T-helper 1 cell treated with Interleukin-12 subunit alpha and Interleukin-12 subunit beta and Interleukin-4 antibody, amounts not matched to agents 30 μg/mL and 1 μg/mL, for 36 hours (primary cell): Measurements from ENCODE around the gene BACH2.
A peak's percentile ranks its signal among the peaks of the same experiment; 100 is the strongest.
"Not testable (repeated sequence)": the region's sequence is repeated elsewhere in the genome, so short reads cannot be mapped to it uniquely, and the experiment has no call there.

Experiments
- H3K27ac Mint-ChIP-seq: one replicate; pipeline ENCODE4 v1.8.0; 2021; ENCODE audit warnings: mild to moderate bottlenecking, mixed read lengths
- H3K27me3 Mint-ChIP-seq: one replicate; pipeline ENCODE4 v1.8.0; 2021; ENCODE audit warnings: low read depth, mixed read lengths
- H3K36me3 Mint-ChIP-seq: one replicate; pipeline ENCODE4 v1.8.0; 2021; ENCODE audit warnings: low read depth, mixed read lengths
- H3K4me1 Mint-ChIP-seq: one replicate; pipeline ENCODE4 v1.8.0; 2021; ENCODE audit warnings: low read depth, mixed read lengths
- H3K4me3 Mint-ChIP-seq: one replicate; pipeline ENCODE4 v1.8.0; 2021; ENCODE audit warnings: mild to moderate bottlenecking, moderate library complexity, mixed read lengths
- H3K9me3 Mint-ChIP-seq: one replicate; pipeline ENCODE4 v1.8.0; 2021; ENCODE audit warnings: mixed read lengths

The BACH2 gene

GRCh38 chr6:89927264-89927663 lies 369.4 kb downstream of the BACH2 start:
- Mint-ChIP-seq H3K4me1 (peaks cover 16% of the 10 kb centered on the region), H3K36me3 (peaks cover 16% of the 10 kb centered on the region), H3K9me3 (no peaks in the 10 kb centered on the region), H3K4me3 (no peak overlapping the region), H3K27me3 (no peaks in the 10 kb centered on the region), H3K27ac (no peak overlapping the region)

- Mint-ChIP-seq H3K9me3 (no peaks in the 10 kb centered on the region), H3K27ac (no peak overlapping the region), H3K4me1 (peaks cover 16% of the 10 kb centered on the region), H3K4me3 (no peak overlapping the region), H3K27me3 (no peaks in the 10 kb centered on the region), H3K36me3 (peaks cover 9% of the 10 kb centered on the region)
Measured at GRCh38 chr6:89925826-89926225, 370.8 kb downstream of the BACH2 start.

DNA sequence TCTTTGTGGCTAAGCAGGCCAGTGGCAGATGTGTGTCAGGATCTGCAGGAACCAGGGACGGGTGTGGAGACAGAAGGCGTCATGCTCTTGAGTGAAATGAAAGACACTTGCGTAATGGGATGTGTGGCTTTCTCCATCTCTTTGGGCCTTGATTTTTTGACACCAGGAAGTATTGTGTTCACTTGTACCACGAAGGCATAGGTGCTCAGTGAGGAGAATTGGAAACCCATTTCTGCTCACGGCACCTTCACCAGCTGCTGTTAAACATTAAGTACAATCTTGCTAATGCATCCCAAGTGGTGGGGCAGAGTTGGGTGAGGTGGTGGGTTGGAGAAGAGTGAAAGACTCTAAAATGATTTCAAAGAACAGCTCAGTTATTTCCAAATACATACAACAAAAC lies 372.4 kb downstream of the BACH2 start:
- Mint-ChIP-seq H3K9me3 (no peaks in the 10 kb centered on the region), H3K4me1 (peaks cover 11% of the 10 kb centered on the region), H3K4me3 (no peak overlapping the region), H3K27ac (no peak overlapping the region), H3K27me3 (no peaks in the 10 kb centered on the region), H3K36me3 (peaks cover 7% of the 10 kb centered on the region)

DNA sequence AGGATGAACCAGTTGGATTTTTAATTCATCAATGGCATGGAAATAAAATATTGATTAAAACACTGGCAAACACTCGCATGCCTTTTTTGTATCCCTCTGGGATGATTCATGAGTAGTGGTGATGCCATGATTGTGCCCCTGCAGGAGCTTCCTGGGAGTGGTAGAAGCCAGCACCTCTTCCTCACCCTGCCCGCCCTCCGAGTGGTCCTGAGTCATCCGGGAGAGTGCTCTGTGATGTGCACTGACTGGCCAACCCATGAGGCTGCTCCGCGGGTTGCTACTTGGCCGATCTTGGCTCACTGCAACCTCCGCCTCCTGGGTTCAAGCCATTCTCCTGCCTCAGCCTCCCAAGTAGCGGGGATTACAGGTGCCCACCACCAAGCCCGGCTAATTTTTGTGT lies 375.0 kb downstream of the BACH2 start:
- no peak overlapping the region for H3K27ac Mint-ChIP-seq
- H3K9me3 Mint-ChIP-seq: peaks cover 14% of the 10 kb centered on the region
- peaks cover 4% of the 10 kb centered on the region for H3K4me1 Mint-ChIP-seq
- peaks cover 4% of the 10 kb centered on the region for H3K27me3 Mint-ChIP-seq
- H3K36me3 Mint-ChIP-seq: peaks cover 7% of the 10 kb centered on the region
- H3K4me3 Mint-ChIP-seq: no peak overlapping the region

- Mint-ChIP-seq H3K27me3 (peaks cover 6% of the 10 kb centered on the region), H3K9me3 (peaks cover 19% of the 10 kb centered on the region), H3K36me3 (peaks cover 8% of the 10 kb centered on the region), H3K4me3 (no peak overlapping the region), H3K4me1 (peaks cover 3% of the 10 kb centered on the region), H3K27ac (peak overlapping the region; percentile 41)
Measured at GRCh38 chr6:89921197-89921596, 375.4 kb downstream of the BACH2 start.

- Mint-ChIP-seq H3K4me1 (no peaks in the 10 kb centered on the region), H3K27ac (no peak overlapping the region), H3K27me3 (peaks cover 11% of the 10 kb centered on the region), H3K9me3 (peaks cover 24% of the 10 kb centered on the region), H3K36me3 (peaks cover 8% of the 10 kb centered on the region), H3K4me3 (no peak overlapping the region)
Measured at GRCh38 chr6:89917801-89918366, 378.8 kb downstream of the BACH2 start.

GRCh38 chr6:89917216-89917615 lies 379.4 kb downstream of the BACH2 start:
- H3K4me3 Mint-ChIP-seq: no peak overlapping the region
- no peaks in the 10 kb centered on the region for H3K4me1 Mint-ChIP-seq
- H3K36me3 Mint-ChIP-seq: peaks cover 8% of the 10 kb centered on the region
- H3K27me3 Mint-ChIP-seq: peaks cover 11% of the 10 kb centered on the region
- peaks cover 24% of the 10 kb centered on the region for H3K9me3 Mint-ChIP-seq
- H3K27ac Mint-ChIP-seq: no peak overlapping the region

GRCh38 chr6:89916136-89916920 lies 380.3 kb downstream of the BACH2 start:
- no peaks in the 10 kb centered on the region for H3K4me1 Mint-ChIP-seq
- H3K4me3 Mint-ChIP-seq: no peak overlapping the region
- H3K27me3 Mint-ChIP-seq: peaks cover 11% of the 10 kb centered on the region
- H3K36me3 Mint-ChIP-seq: peaks cover 8% of the 10 kb centered on the region
- no peak overlapping the region for H3K27ac Mint-ChIP-seq
- H3K9me3 Mint-ChIP-seq: peaks cover 24% of the 10 kb centered on the region

DNA sequence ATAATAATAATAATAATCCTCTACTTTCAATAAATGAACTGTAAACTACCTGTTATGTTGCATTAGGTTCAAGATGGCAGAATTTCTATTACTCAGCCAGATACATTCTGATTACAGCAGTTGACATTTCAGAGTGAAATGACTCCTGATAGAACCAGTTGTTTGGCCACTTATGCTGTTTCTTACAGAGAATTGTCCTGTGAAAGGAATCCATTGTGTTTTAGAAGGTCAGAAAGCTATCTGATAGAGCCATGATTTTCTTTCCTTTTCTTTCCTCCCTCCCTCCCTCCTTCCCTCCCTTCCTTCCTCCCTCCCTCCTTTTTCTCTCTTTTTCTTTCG lies 385.8 kb downstream of the BACH2 start:
- Mint-ChIP-seq H3K36me3 (no peaks in the 10 kb centered on the region), H3K4me3 (no peak overlapping the region), H3K27ac (no peak overlapping the region), H3K4me1 (no peaks in the 10 kb centered on the region), H3K27me3 (peaks cover 14% of the 10 kb centered on the region), H3K9me3 (peaks cover 3% of the 10 kb centered on the region)

DNA sequence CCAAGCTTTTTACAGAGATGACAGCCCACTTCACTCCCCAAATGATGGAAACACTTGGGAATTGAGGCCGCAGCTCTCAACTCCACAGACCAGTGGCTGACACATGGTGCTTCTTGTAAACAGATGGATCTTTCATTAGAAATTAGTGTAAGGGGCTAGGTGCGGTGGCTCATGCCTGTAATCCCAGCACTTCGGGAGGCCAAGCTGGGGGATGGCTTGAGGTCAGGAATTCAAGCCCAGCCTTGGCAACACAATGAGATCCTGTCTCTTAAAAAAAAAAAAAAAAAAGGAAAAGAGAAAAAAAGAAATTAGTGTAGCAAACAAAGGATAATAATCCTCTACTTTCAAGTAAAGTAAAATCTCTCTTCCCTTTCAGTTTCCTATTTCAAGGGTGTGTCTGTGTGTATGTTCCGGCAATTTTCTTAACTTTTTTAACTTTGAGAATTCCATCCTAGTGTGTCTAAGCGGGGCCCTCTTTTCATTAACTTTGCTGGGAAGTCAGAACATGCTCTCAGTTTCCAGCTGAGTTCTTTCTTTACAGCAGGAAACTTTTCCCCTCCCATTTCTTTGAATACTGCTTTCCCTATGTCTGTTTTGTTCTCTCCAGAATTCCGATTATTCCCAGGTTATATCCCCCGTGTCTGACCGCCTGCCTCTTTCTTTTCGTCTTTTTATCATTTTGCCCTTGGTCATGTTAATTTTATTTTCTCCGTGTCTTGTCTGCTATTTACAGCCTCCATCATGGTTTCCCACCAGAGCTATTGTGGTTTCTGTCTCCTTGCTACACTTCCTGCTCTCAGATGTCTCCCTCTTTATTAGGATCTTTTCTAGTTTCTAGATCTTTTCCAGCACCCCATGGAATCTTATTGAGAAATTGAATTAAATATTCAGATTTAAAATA lies 386.4 kb downstream of the BACH2 start:
- H3K9me3 Mint-ChIP-seq, H3K4me1 Mint-ChIP-seq, H3K27ac Mint-ChIP-seq, H3K36me3 Mint-ChIP-seq: not testable (repeated sequence)
- H3K27me3 Mint-ChIP-seq: peaks cover 18% of the 10 kb centered on the region
- peak overlapping the region; percentile 25 for H3K4me3 Mint-ChIP-seq

DNA sequence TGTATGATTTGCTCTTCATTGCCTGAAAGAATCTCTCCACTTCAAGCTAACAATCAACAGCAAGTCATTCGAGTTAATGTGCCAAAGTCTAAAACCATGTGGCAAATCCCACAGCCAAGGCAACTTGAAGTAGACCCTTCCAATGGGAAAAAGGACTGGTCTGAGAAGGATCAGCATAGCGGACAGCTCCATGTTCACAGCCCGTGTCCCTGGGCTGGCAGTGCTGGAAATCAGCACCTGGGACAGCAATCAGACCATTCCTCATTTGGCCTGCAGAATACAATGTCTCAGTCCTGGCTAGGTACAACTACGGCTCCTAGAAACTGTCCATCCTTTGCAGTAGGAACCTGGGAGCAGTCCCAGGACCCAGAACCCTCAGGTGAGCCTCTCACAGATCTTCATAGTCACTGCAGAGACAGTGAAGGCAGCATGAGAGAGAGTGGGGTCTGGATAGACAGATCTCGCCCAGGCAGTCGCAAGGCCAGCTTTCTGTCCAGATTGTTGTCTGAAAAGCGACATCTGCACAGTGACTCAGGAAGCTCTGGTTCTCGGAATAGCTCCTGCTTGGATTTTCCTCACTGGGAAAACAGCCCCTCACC lies 401.3 kb downstream of the BACH2 start:
- Mint-ChIP-seq H3K4me1 (peaks cover 4% of the 10 kb centered on the region), H3K4me3 (no peak overlapping the region), H3K36me3 (no peaks in the 10 kb centered on the region), H3K27ac (no peak overlapping the region), H3K27me3 (peaks cover 33% of the 10 kb centered on the region), H3K9me3 (no peaks in the 10 kb centered on the region)

- H3K27me3 Mint-ChIP-seq: peaks cover 36% of the 10 kb centered on the region
- no peak within 1 kb of the TSS for H3K4me3 Mint-ChIP-seq
- H3K36me3 Mint-ChIP-seq: no peaks in the 10 kb centered on the region
- H3K9me3 Mint-ChIP-seq: no peaks in the 10 kb centered on the region
- H3K27ac Mint-ChIP-seq: no peak within 1 kb of the TSS
- H3K4me1 Mint-ChIP-seq: peaks cover 4% of the 10 kb centered on the region
Measured at GRCh38 chr6:89894169-89894568, 402.5 kb downstream of the BACH2 start, which contains the start of gene GJA10. GJA10 (plus strand) TSS chr6:89894469; CDS start chr6:89894469, 0 bp downstream.

DNA sequence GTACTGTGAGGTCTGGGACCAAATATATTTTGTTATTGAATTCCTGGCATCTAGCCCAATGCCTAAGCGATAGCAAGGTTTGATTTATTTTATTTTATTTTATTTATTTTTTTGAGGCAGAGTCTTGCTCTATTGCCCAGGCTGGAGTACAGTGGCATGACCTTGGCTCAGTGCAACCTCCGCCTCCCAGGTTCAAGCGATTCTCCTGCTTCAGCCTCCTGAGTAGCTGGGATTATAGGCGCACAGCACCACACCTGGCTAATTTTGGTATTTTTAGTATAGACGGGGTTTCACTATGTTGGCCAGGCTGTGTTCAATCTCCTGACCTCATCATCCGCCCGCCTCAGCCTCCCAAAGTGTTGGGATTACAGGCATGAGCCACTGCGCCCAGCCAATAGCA lies 404.1 kb downstream of the BACH2 start:
- H3K27ac Mint-ChIP-seq, H3K9me3 Mint-ChIP-seq, H3K4me3 Mint-ChIP-seq, H3K36me3 Mint-ChIP-seq, H3K4me1 Mint-ChIP-seq: not testable (repeated sequence)
- peaks cover 42% of the 10 kb centered on the region for H3K27me3 Mint-ChIP-seq

DNA sequence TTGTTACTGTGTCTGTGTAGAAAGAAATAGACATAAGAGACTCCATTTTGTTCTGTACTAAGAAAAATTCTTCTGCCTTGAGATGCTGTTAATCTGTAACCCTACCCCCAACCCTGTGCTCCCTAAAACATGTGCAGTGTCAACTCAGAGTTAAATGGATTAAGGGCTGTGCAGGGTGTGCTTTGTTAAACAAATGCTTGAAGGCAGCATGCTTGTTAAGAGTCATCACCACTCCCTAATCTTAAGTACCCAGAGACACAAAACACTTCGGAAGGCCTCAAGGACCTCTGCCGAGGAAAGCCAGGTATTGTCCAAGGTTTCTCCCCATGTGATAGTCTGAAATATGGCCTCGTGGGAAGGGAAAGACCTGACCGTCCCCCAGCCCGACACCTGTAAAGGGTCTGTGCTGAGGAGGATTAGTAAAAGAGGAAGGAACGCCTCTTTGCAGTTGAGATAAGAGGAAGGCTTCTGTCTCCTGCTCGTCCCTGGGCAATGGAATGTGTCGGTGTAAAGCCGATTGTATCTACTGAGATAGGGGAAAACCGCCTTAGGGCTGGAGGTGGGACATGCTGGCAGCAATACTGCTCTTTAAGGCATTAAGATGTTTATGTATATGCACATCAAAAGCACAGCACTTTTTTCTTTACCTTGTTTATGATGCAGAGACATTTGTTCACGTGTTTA lies 405.7 kb downstream of the BACH2 start:
- not testable (repeated sequence) for H3K4me1 Mint-ChIP-seq, H3K9me3 Mint-ChIP-seq, H3K4me3 Mint-ChIP-seq, H3K27ac Mint-ChIP-seq, H3K36me3 Mint-ChIP-seq
- H3K27me3 Mint-ChIP-seq: peaks cover 37% of the 10 kb centered on the region
